Endothelial cell of umbilical vein (primary cell): ENCODE measurements around the gene C16orf95. TPM values are rescaled to one million over a fixed set of nuclear protein-coding genes. Genes with fewer than 3 reads are reported as not detected.

ENCODE experiments used
- BruUV-seq: library from RNA; stranded (reverse); fragments of 400-500 nt; replicated peaks from 2 replicates; lab custom pipeline; 2021; lab: Mats Ljungman, UMichigan
- CTCF ChIA-PET: fragments of 300-600, 350-600 bp; sonication (Branson Sonifier 250); formaldehyde crosslinking; loops from one replicate; lab custom pipeline; 2021; ENCODE audit warnings: antibody characterized with exemption, inconsistent platforms; lab: Charles Lee
- POLR2A ChIA-PET: fragments of 300-600, 350-600 bp; sonication (Branson Sonifier 250); formaldehyde crosslinking; loops from one replicate; lab custom pipeline; 2021; ENCODE audit warnings: antibody characterized with exemption, inconsistent platforms; lab: Charles Lee
- DNase-seq: peaks from one replicate; pipeline ENCODE4 v3.0.0-alpha.2; 2011; ENCODE audit warnings: low read depth, low spot score
- FAIRE-seq: peaks from 2 replicates; lab custom pipeline; 2011; peaks lifted over from hg19 to GRCh38; lab: Jason Lieb, UNC
- H2AFZ ChIP-seq: 2 replicates; pipeline ENCODE4 v1.6.0; 2012; ENCODE audit warnings: low read depth, low read length, control low read depth, inconsistent platforms
- H3K27ac ChIP-seq: 2 replicates; pipeline ENCODE4 v1.5.1; 2011; ENCODE audit warnings: low read depth, mild to moderate bottlenecking, control low read depth, low read length, moderate library complexity; ENCODE audit not compliant: insufficient read depth
- H3K27me3 ChIP-seq, 2 experiments: 2 replicates each; pipeline versions ENCODE4 v1.6.0 to v1.6.1; 2011; ENCODE audit warnings: low read length in 2 of 2, mixed read lengths in 1 of 2; ENCODE audit not compliant: control insufficient read depth in 2 of 2, insufficient read depth in 2 of 2
- H3K36me3 ChIP-seq, 2 experiments: 2 replicates in 1 of 2; 3 replicates in 1 of 2; pipeline ENCODE4 v1.5.1; 2011; ENCODE audit warnings: low read length in 2 of 2, mild to moderate bottlenecking in 1 of 2, moderate library complexity in 1 of 2; ENCODE audit not compliant: control insufficient read depth in 2 of 2, insufficient read depth in 2 of 2; ENCODE audit errors: extremely low read depth in 1 of 2
- H3K4me1 ChIP-seq: 3 replicates; pipeline ENCODE4 v1.5.1; 2011; ENCODE audit warnings: mild to moderate bottlenecking, low read length; ENCODE audit not compliant: control insufficient read depth, insufficient read depth; ENCODE audit errors: extremely low read depth
- H3K4me2 ChIP-seq: 2 replicates; pipeline ENCODE4 v1.6.1; 2011; ENCODE audit warnings: low read length, control low read depth, mixed read lengths; ENCODE audit not compliant: insufficient read depth
- H3K4me3 ChIP-seq, 3 experiments: fragments of 200-600 bp in 1 of 3; sonication (generic), shearing (Covaris generic) in 1 of 3; replicated peaks in 1 of 3; 2 replicates each; pipeline ENCODE4 v1.5.1; 2011 to 2016; ENCODE audit warnings: control low read depth in 3 of 3, low read length in 3 of 3, mild to moderate bottlenecking in 2 of 3, inconsistent platforms in 1 of 3, low read depth in 1 of 3, moderate library complexity in 1 of 3; ENCODE audit not compliant: insufficient read depth in 1 of 3
- H3K79me2 ChIP-seq: 2 replicates; pipeline ENCODE4 v1.6.0; 2012; ENCODE audit warnings: low read length, inconsistent platforms; ENCODE audit not compliant: control insufficient read depth, insufficient read depth
- H3K9ac ChIP-seq: replicated peaks from 2 replicates; pipeline ENCODE3; 2011; ENCODE audit warnings: low read length, control low read depth; ENCODE audit not compliant: insufficient read depth; ENCODE audit errors: extremely low read depth
- H3K9me1 ChIP-seq: replicated peaks from 3 replicates; pipeline ENCODE4 v1.6.0; 2011; ENCODE audit warnings: mild to moderate bottlenecking, low read length; ENCODE audit not compliant: control insufficient read depth, insufficient read depth; ENCODE audit errors: extremely low read depth
- H3K9me3 ChIP-seq: replicated peaks from 2 replicates; pipeline ENCODE4 v1.5.1; 2012; ENCODE audit warnings: low read length, inconsistent platforms; ENCODE audit not compliant: control insufficient read depth, insufficient read depth
- H4K20me1 ChIP-seq: replicated peaks from 2 replicates; pipeline ENCODE3; 2011; ENCODE audit warnings: mild to moderate bottlenecking, low read length; ENCODE audit not compliant: control insufficient read depth, insufficient read depth; ENCODE audit errors: extremely low read depth
- EZH2 ChIP-seq: IDR thresholded peaks from 2 replicates; pipeline ENCODE4 v1.6.1; 2012; ENCODE audit warnings: borderline replicate concordance, low read depth, mild to moderate bottlenecking, moderate library complexity, low read length, inconsistent platforms; ENCODE audit not compliant: severe bottlenecking
- FOS ChIP-seq: IDR thresholded peaks from 2 replicates; pipeline ENCODE4 v1.6.1; 2011; ENCODE audit warnings: mild to moderate bottlenecking, low read length, moderate library complexity, borderline replicate concordance; ENCODE audit not compliant: insufficient read depth
- GATA2 ChIP-seq: IDR thresholded peaks from 2 replicates; pipeline ENCODE4 v1.7.0; 2011; ENCODE audit warnings: low read depth, mild to moderate bottlenecking, moderate library complexity, mixed read lengths, low read length; ENCODE audit not compliant: insufficient read length, insufficient read depth
- JUN ChIP-seq: IDR thresholded peaks from 2 replicates; pipeline ENCODE4 v1.6.1; 2011; ENCODE audit warnings: borderline replicate concordance, low read depth; ENCODE audit not compliant: insufficient read length, insufficient read depth
- MYC ChIP-seq: IDR thresholded peaks from one replicate; pipeline ENCODE4 v1.6.1; 2011; ENCODE audit warnings: mild to moderate bottlenecking, low read depth, low read length
- POLR2A ChIP-seq: IDR thresholded peaks from 2 replicates; pipeline ENCODE4 v1.6.1; 2012; ENCODE audit warnings: low read depth, mild to moderate bottlenecking, control low read depth, low read length
- POLR2AphosphoS5 ChIP-seq: IDR thresholded peaks from 2 replicates; pipeline ENCODE4 v1.6.1; 2012; ENCODE audit warnings: low read depth, mild to moderate bottlenecking, control low read depth, low read length, moderate library complexity; ENCODE audit not compliant: insufficient read depth
- dilution Hi-C: fragments of 300-500 bp; cut with MboI; formaldehyde crosslinking; loops from one replicate; pipeline ENCODE4 v1.15.0; 2019; ENCODE audit warnings: low sequenced_read_pairs; ENCODE audit not compliant: extremely low pct_ligation_motif_present
- intact Hi-C: fragments of 100-400 bp; cut with micrococcal nuclease; formaldehyde crosslinking; loops from one replicate; pipeline ENCODE4 v1.10.0; 2022
- polyA plus RNA-seq, 4 experiments: library from polyadenylated mRNA; depleted of rRNA in 3 of 4; stranded (reverse) in 3 of 4; unstranded in 1 of 4; fragments of >200 nt; gene quantifications; 2 replicates each; pipeline versions ENCODE4 v1.2.1 to v1.2.3, GENCODE V29; 2011 to 2012; ENCODE audit warnings: missing spikeins in 1 of 4
- total RNA-seq: library from RNA; stranded (reverse); gene quantifications from 2 replicates; pipeline ENCODE4 v1.2.3, GENCODE V29; 2021
- TF ChIP-seq, protein P1 (sequence below): IDR thresholded peaks from 2 replicates; pipeline ENCODE4 v1.6.1; 2011; ENCODE audit not compliant: insufficient read depth, insufficient read length
- TF ChIP-seq, protein P2 (sequence below), 2 donors: IDR thresholded peaks; 1 replicate in 1 of 2; 2 replicates in 1 of 2; pipeline ENCODE4 v1.5.1; 2011; ENCODE audit warnings: low read length in 2 of 2, mild to moderate bottlenecking in 2 of 2, moderate library complexity in 2 of 2, control low read depth in 1 of 2, inconsistent platforms in 1 of 2, low read depth in 1 of 2; ENCODE audit not compliant: insufficient read depth in 1 of 2; ENCODE audit errors: extremely low read depth in 1 of 2

The C16orf95 gene
- total and polyA plus RNA-seq, 2 donors (not counting 3 experiments of a cell fraction or from before 2014, with no cell fraction given) = 4.0 to 6.6 TPM

DNA sequence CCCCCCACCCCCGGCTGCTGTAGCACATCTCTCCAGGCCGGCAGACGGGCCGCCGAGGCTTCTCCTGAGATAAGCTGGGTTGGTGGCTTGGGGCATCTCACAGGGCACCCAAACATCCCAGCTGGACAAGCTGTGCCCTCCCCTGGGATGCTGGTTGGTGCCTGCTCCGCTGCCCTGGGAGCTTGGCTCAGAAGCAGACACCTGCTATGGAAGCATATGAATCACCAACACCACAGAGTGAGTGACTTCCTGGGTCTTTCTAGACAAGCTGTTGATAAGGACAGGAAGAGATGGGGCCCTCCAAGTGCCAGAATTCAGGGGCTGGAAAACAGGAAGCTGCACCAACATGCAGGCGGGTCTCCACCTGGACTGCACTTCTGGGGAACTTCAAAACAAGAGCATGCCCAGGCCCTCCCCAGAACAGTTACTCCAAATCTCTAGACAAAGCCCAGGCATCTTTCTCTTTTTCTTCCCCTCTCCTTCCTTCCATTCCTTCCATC lies 13.7 kb downstream of the C16orf95 start:
- H3K9ac ChIP-seq = no peak overlapping the region
- dilution Hi-C loops (no loop called here), intact Hi-C loops (no loop called here)
- no peak overlapping the region for H3K4me3 ChIP-seq
- H3K27ac ChIP-seq = no peak overlapping the region
- TF ChIP-seq EZH2 = no peak
- no peak for TF ChIP-seq GATA2
- TF ChIP-seq, protein P1, sequence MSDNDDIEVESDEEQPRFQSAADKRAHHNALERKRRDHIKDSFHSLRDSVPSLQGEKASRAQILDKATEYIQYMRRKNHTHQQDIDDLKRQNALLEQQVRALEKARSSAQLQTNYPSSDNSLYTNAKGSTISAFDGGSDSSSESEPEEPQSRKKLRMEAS = no peak
- TF ChIP-seq, protein P2, sequence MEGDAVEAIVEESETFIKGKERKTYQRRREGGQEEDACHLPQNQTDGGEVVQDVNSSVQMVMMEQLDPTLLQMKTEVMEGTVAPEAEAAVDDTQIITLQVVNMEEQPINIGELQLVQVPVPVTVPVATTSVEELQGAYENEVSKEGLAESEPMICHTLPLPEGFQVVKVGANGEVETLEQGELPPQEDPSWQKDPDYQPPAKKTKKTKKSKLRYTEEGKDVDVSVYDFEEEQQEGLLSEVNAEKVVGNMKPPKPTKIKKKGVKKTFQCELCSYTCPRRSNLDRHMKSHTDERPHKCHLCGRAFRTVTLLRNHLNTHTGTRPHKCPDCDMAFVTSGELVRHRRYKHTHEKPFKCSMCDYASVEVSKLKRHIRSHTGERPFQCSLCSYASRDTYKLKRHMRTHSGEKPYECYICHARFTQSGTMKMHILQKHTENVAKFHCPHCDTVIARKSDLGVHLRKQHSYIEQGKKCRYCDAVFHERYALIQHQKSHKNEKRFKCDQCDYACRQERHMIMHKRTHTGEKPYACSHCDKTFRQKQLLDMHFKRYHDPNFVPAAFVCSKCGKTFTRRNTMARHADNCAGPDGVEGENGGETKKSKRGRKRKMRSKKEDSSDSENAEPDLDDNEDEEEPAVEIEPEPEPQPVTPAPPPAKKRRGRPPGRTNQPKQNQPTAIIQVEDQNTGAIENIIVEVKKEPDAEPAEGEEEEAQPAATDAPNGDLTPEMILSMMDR (IDR thresholded peaks at IDR 0.05; ENCODE audit: extremely low read depth in 1 of 2, insufficient read depth in 1 of 2, low read depth in 1 of 2, low read length in 2 of 2) = no peak
- TF ChIP-seq FOS = no peak
- no peak for TF ChIP-seq MYC
- TF ChIP-seq POLR2A = no peak
- TF ChIP-seq POLR2AphosphoS5 = no peak
- TF ChIP-seq JUN = no peak
- H3K9me3 ChIP-seq = no peaks in the 10 kb centered on the region
- no peak for DNase-seq
- BruUV-seq = no TSS peak
- CTCF ChIA-PET = interaction anchor here (2.1 kb wide), 1 partner anchor 12 kb away, joined by 5 read pairs; no protein-coding TSS in a partner anchor
- H3K27me3 ChIP-seq = no peaks in the 10 kb centered on the region
- H3K79me2 ChIP-seq = no peaks in the 10 kb centered on the region
- no peaks in the 10 kb centered on the region for H3K9me1 ChIP-seq
- no peak for FAIRE-seq
- no peaks in the 10 kb centered on the region for H3K36me3 ChIP-seq
- H3K4me1 ChIP-seq = no peaks in the 10 kb centered on the region
- no peak overlapping the region for H2AFZ ChIP-seq
- no peaks in the 10 kb centered on the region for H4K20me1 ChIP-seq
- POLR2A ChIA-PET = no interaction called here
- no peak overlapping the region for H3K4me2 ChIP-seq
